Cardiac ventricle fibroblast (primary cell): ENCODE data around the gene SLC6A18. TPM values are rescaled to one million over a fixed set of nuclear protein-coding genes. Genes with fewer than 3 reads are reported as not detected.

Experiments used
- total RNA-seq: library from RNA; depleted of rRNA; stranded (reverse); fragments of >200 nt; gene quantifications from 2 replicates; pipeline ENCODE4 v1.2.3, GENCODE V29; 2015

Gene SLC6A18
- not detected in 2 replicates for total RNA-seq

GRCh38 chr5:1225081-1225480 is at the start of gene SLC6A18:
Gene SLC6A18 (plus strand): TSS chr5:1225381. CDS start chr5:1225478, 97 bp downstream.

GRCh38 chr5:1201327-1202025 is 23.7 kb upstream of the SLC6A18 start, which contains the start of gene SLC6A19:
Gene SLC6A19 (plus strand): TSS chr5:1201595. CDS start chr5:1201651, 56 bp downstream.

GRCh38 chr5:1294835-1295649 is 69.9 kb downstream of the SLC6A18 start, which contains the start of gene TERT:
Gene TERT (minus strand): TSS chr5:1295068. CDS start chr5:1294989, 79 bp downstream.

Other genes with a start within 250 kb of the SLC6A18 start
- 13.9 and 20.2 TPM in 2 replicates for gene NKD2, start 216.6 kb upstream of the SLC6A18 start, total RNA-seq
- 13.8 and 15.0 TPM in 2 replicates for gene SLC12A7, start 113.3 kb upstream of the SLC6A18 start, total RNA-seq
- not detected in 2 replicates for gene SLC6A19, start 23.8 kb upstream of the SLC6A18 start, total RNA-seq
- not detected in 2 replicates for gene TERT, start 69.7 kb downstream of the SLC6A18 start, total RNA-seq
- 70.6 and 73.9 TPM in 2 replicates for gene CLPTM1L, start 119.7 kb downstream of the SLC6A18 start, total RNA-seq
- 0.05 TPM in 1 of 2 replicates, not detected in the other for gene SLC6A3, start 220.1 kb downstream of the SLC6A18 start, total RNA-seq